ENCODE results near the gene EGFL8. TPM values are rescaled to one million over a fixed set of nuclear protein-coding genes. Genes with fewer than 3 reads are reported as not detected.
A peak's percentile ranks its signal among the peaks of the same experiment; 100 is the strongest.
"Not testable (repeated sequence)": the region's sequence is repeated elsewhere in the genome, so short reads cannot be mapped to it uniquely, and the experiment has no call there.

EGFL8 gene
- total and polyA plus RNA-seq, 4 experiments from 2014 or later, result 0.23 to 16.6 (median 16.6) TPM; not detected in 1

GRCh38 chr6:32210191-32210601, 45.8 kb downstream of the EGFL8 start:
- Mint-ChIP-seq H3K36me3 (no peaks in the 10 kb centered on the region), H3K27ac (peak overlapping the region in 4 of 7 donors; percentile 60 to 79 (median 68)), H3K9me3 (no peaks in the 10 kb centered on the region), H3K4me3 (no peak overlapping the region), H3K27me3 (no peaks in the 10 kb centered on the region), H3K4me1 (peaks cover 0 to 6% (median 0%) of the 10 kb centered on the region in 4 donors)
- Histone ChIP-seq H3K36me3 (ENCODE audit: insufficient read depth, low read length) (no peaks in the 10 kb centered on the region), H3K9me3 (ENCODE audit: control insufficient read depth in 1 of 2, low read length in 2 of 2) (no peaks in the 10 kb centered on the region), H3K27me3 (ENCODE audit: insufficient read depth, low read length) (no peaks in the 10 kb centered on the region), H3K4me3 (ENCODE audit: low read length in 2 of 2) (no peak overlapping the region), H3K27ac (ENCODE audit: low read depth, low read length) (no peak overlapping the region), H3K4me1 (ENCODE audit: insufficient read depth, low read length) (no peaks in the 10 kb centered on the region)
- DNase-seq, result no peak
- ChIA-PET POLR2A (ENCODE audit: partially characterized antibody) (no interaction called here), CTCF (ENCODE audit: partially characterized antibody) (no interaction called here)
- intact Hi-C loops (cut with micrococcal nuclease), result no loop called here

GRCh38 chr6:32211432-32211831, 47.0 kb downstream of the EGFL8 start:
- H3K9me3 Mint-ChIP-seq; POLR2A ChIA-PET (ENCODE audit: partially characterized antibody); H3K4me1 ChIP-seq (ENCODE audit: insufficient read depth, low read length); CTCF ChIA-PET (ENCODE audit: partially characterized antibody); H3K27me3 ChIP-seq (ENCODE audit: insufficient read depth, low read length); H3K4me3 Mint-ChIP-seq; H3K36me3 ChIP-seq (ENCODE audit: insufficient read depth, low read length); intact Hi-C loops (cut with micrococcal nuclease); H3K4me1 Mint-ChIP-seq; H3K27me3 Mint-ChIP-seq; H3K27ac ChIP-seq (ENCODE audit: low read depth, low read length); H3K4me3 ChIP-seq (ENCODE audit: low read length in 2 of 2); H3K9me3 ChIP-seq (ENCODE audit: control insufficient read depth in 1 of 2, low read length in 2 of 2); H3K36me3 Mint-ChIP-seq; DNase-seq: not testable (repeated sequence)
- H3K27ac Mint-ChIP-seq, result peak overlapping the region in 1 of 7 donors; percentile 52

GRCh38 chr6:32212076-32212760, 47.8 kb downstream of the EGFL8 start:
- CTCF ChIA-PET (ENCODE audit: partially characterized antibody), result no interaction called here
- H3K4me1 Mint-ChIP-seq, result peaks cover 0 to 6% (median 0%) of the 10 kb centered on the region in 4 donors

GRCh38 chr6:32213649-32214048, 49.3 kb downstream of the EGFL8 start:
- Histone ChIP-seq H3K27me3 (ENCODE audit: insufficient read depth, low read length) (no peaks in the 10 kb centered on the region), H3K4me3 (ENCODE audit: low read length in 2 of 2) (no peak overlapping the region), H3K9me3 (ENCODE audit: control insufficient read depth in 1 of 2, low read length in 2 of 2) (no peaks in the 10 kb centered on the region), H3K27ac (ENCODE audit: low read depth, low read length) (no peak overlapping the region), H3K36me3 (ENCODE audit: insufficient read depth, low read length) (no peaks in the 10 kb centered on the region), H3K4me1 (ENCODE audit: insufficient read depth, low read length) (no peaks in the 10 kb centered on the region)
- ChIA-PET CTCF (ENCODE audit: partially characterized antibody) (no interaction called here), POLR2A (ENCODE audit: partially characterized antibody) (interaction anchor here (1.4 kb wide), 1 partner anchor 18 kb away, joined by 3 read pairs; no protein-coding TSS in a partner anchor)
- Mint-ChIP-seq H3K27me3 (no peaks in the 10 kb centered on the region), H3K9me3 (no peaks in the 10 kb centered on the region), H3K4me3 (no peak overlapping the region), H3K4me1 (peaks cover 0 to 6% (median 0%) of the 10 kb centered on the region in 4 donors), H3K27ac (peak overlapping the region in 1 of 7 donors; percentile 6), H3K36me3 (no peaks in the 10 kb centered on the region)
- intact Hi-C loops (cut with micrococcal nuclease), result no loop called here
- no peak for DNase-seq

More at GRCh38 chr6:32212076-32212760, 47.8 kb downstream of the EGFL8 start:
- H3K27me3 Mint-ChIP-seq, result no peaks in the 10 kb centered on the region
- H3K4me1 ChIP-seq (ENCODE audit: insufficient read depth, low read length), result no peaks in the 10 kb centered on the region
- no peak for DNase-seq
- no peaks in the 10 kb centered on the region for H3K9me3 ChIP-seq (ENCODE audit: control insufficient read depth in 1 of 2, low read length in 2 of 2)
- H3K36me3 Mint-ChIP-seq, result no peaks in the 10 kb centered on the region
- H3K27me3 ChIP-seq (ENCODE audit: insufficient read depth, low read length), result no peaks in the 10 kb centered on the region
- H3K4me3 Mint-ChIP-seq, result no peak overlapping the region
- no peaks in the 10 kb centered on the region for H3K9me3 Mint-ChIP-seq
- H3K36me3 ChIP-seq (ENCODE audit: insufficient read depth, low read length), result no peaks in the 10 kb centered on the region
- H3K4me3 ChIP-seq (ENCODE audit: low read length in 2 of 2), result no peak overlapping the region
- POLR2A ChIA-PET (ENCODE audit: partially characterized antibody), result interaction anchor here (1.4 kb wide), 1 partner anchor 17 kb away, joined by 3 read pairs; no protein-coding TSS in a partner anchor
- intact Hi-C loops (cut with micrococcal nuclease), result no loop called here
- H3K27ac Mint-ChIP-seq, result peak overlapping the region in 4 of 7 donors; percentile 23 to 52 (median 37)
- no peak overlapping the region for H3K27ac ChIP-seq (ENCODE audit: low read depth, low read length)

GRCh38 chr6:32214126-32214525, 49.7 kb downstream of the EGFL8 start:
- no peaks in the 10 kb centered on the region for H3K27me3 Mint-ChIP-seq
- H3K4me3 ChIP-seq (ENCODE audit: low read length in 2 of 2), result no peak overlapping the region
- peak overlapping the region in 1 of 7 donors; percentile 89 for H3K27ac Mint-ChIP-seq
- CTCF ChIA-PET (ENCODE audit: partially characterized antibody), result interaction anchor here (0.6 kb wide), 1 partner anchor 172 kb away, joined by 3 read pairs; no protein-coding TSS in a partner anchor
- POLR2A ChIA-PET (ENCODE audit: partially characterized antibody), result no interaction called here
- no peak overlapping the region for H3K4me3 Mint-ChIP-seq
- H3K4me1 Mint-ChIP-seq, result peaks cover 0 to 6% (median 0%) of the 10 kb centered on the region in 4 donors
- no peaks in the 10 kb centered on the region for H3K9me3 ChIP-seq (ENCODE audit: control insufficient read depth in 1 of 2, low read length in 2 of 2)
- no peaks in the 10 kb centered on the region for H3K9me3 Mint-ChIP-seq
- no peaks in the 10 kb centered on the region for H3K27me3 ChIP-seq (ENCODE audit: insufficient read depth, low read length)
- intact Hi-C loops (cut with micrococcal nuclease), result no loop called here
- DNase-seq, result no peak
- H3K36me3 ChIP-seq (ENCODE audit: insufficient read depth, low read length), result no peaks in the 10 kb centered on the region
- H3K36me3 Mint-ChIP-seq, result no peaks in the 10 kb centered on the region
- H3K27ac ChIP-seq (ENCODE audit: low read depth, low read length), result no peak overlapping the region
- no peaks in the 10 kb centered on the region for H3K4me1 ChIP-seq (ENCODE audit: insufficient read depth, low read length)

GRCh38 chr6:32215617-32216016, 51.2 kb downstream of the EGFL8 start:
- ChIA-PET POLR2A (ENCODE audit: partially characterized antibody) (no interaction called here), CTCF (ENCODE audit: partially characterized antibody) (interaction anchor here (0.7 kb wide), 1 partner anchor 332 kb away, joined by 3 read pairs; no protein-coding TSS in a partner anchor)
- Mint-ChIP-seq H3K36me3 (no peaks in the 10 kb centered on the region), H3K9me3 (no peaks in the 10 kb centered on the region), H3K4me3 (no peak overlapping the region), H3K27me3 (no peaks in the 10 kb centered on the region), H3K4me1 (peaks cover 0 to 6% (median 0%) of the 10 kb centered on the region in 4 donors), H3K27ac (peak overlapping the region in 2 of 7 donors; percentile 43 to 59)
- Histone ChIP-seq H3K4me3 (ENCODE audit: low read length in 2 of 2) (no peak overlapping the region), H3K27me3 (ENCODE audit: insufficient read depth, low read length) (no peaks in the 10 kb centered on the region), H3K27ac (ENCODE audit: low read depth, low read length) (no peak overlapping the region), H3K36me3 (ENCODE audit: insufficient read depth, low read length) (no peaks in the 10 kb centered on the region), H3K4me1 (ENCODE audit: insufficient read depth, low read length) (no peaks in the 10 kb centered on the region), H3K9me3 (ENCODE audit: control insufficient read depth in 1 of 2, low read length in 2 of 2) (no peaks in the 10 kb centered on the region)
- DNase-seq, result no peak
- intact Hi-C loops (cut with micrococcal nuclease), result no loop called here

GRCh38 chr6:32216285-32216684, 51.9 kb downstream of the EGFL8 start:
- H3K4me3 ChIP-seq (ENCODE audit: low read length in 2 of 2), result no peak overlapping the region
- H3K4me3 Mint-ChIP-seq, result no peak overlapping the region
- no peaks in the 10 kb centered on the region for H3K9me3 Mint-ChIP-seq
- H3K36me3 ChIP-seq (ENCODE audit: insufficient read depth, low read length), result no peaks in the 10 kb centered on the region
- intact Hi-C loops (cut with micrococcal nuclease), result no loop called here
- H3K27ac Mint-ChIP-seq, result peak overlapping the region in 1 of 7 donors; percentile 74
- no peak for DNase-seq
- no peaks in the 10 kb centered on the region for H3K27me3 Mint-ChIP-seq
- no peaks in the 10 kb centered on the region for H3K36me3 Mint-ChIP-seq
- no peaks in the 10 kb centered on the region for H3K27me3 ChIP-seq (ENCODE audit: insufficient read depth, low read length)
- ChIA-PET CTCF (ENCODE audit: partially characterized antibody) (interaction anchor here (0.7 kb wide), 1 partner anchor 333 kb away, joined by 3 read pairs; no protein-coding TSS in a partner anchor), POLR2A (ENCODE audit: partially characterized antibody) (no interaction called here)
- H3K4me1 Mint-ChIP-seq, result peaks cover 0 to 6% (median 0%) of the 10 kb centered on the region in 4 donors
- H3K27ac ChIP-seq (ENCODE audit: low read depth, low read length), result no peak overlapping the region
- no peaks in the 10 kb centered on the region for H3K9me3 ChIP-seq (ENCODE audit: control insufficient read depth in 1 of 2, low read length in 2 of 2)
- no peaks in the 10 kb centered on the region for H3K4me1 ChIP-seq (ENCODE audit: insufficient read depth, low read length)

Data from CD4-positive, alpha-beta memory T cell (primary cell).